Measurements from ENCODE around the gene STK17B. TPM values are rescaled to one million over a fixed set of nuclear protein-coding genes. Genes with fewer than 3 reads are reported as not detected.

The STK17B gene
- total RNA-seq = 17.5 and 21.7 TPM in 2 replicates

GRCh38 chr2:196171248-196171871 is at the start of gene STK17B:
STK17B (minus strand) TSS chr2:196171578; CDS start chr2:196163383, 8,195 bp downstream.

Other genes starting within 250 kb of the STK17B start
- gene DNAH7, start 102.7 kb downstream of the STK17B start, total RNA-seq = under 0.01 and 0.15 TPM in 2 replicates

Data from bronchus fibroblast of lung (primary cell).